GM18868 (cell line): ENCODE measurements around the gene RBM10.

Source experiments
- ATAC-seq: cut with Tn5 transposase; IDR thresholded peaks from one replicate; pipeline ENCODE4 v1.9.1; 2021; ENCODE audit warnings: mild to moderate bottlenecking, moderate library complexity; ENCODE audit not compliant: unreplicated experiment

RBM10 gene

GRCh38 chrX:47197526-47197925, 52.5 kb downstream of the RBM10 start:
- ATAC-seq = no peak

- no peak for ATAC-seq
Observed at GRCh38 chrX:47198026-47198686, 53.1 kb downstream of the RBM10 start.

GRCh38 chrX:47198687-47199080, 53.7 kb downstream of the RBM10 start:
- ATAC-seq = no peak

GRCh38 chrX:47199286-47199685, 54.3 kb downstream of the RBM10 start:
- no peak for ATAC-seq

GRCh38 chrX:47200385-47201150, 55.5 kb downstream of the RBM10 start:
- no peak for ATAC-seq

GRCh38 chrX:47201345-47201944, 56.4 kb downstream of the RBM10 start:
- no peak for ATAC-seq

- ATAC-seq = no peak
Observed at GRCh38 chrX:47202316-47202715, 57.3 kb downstream of the RBM10 start.

GRCh38 chrX:47202877-47203276, 57.9 kb downstream of the RBM10 start:
- no peak for ATAC-seq

GRCh38 chrX:47204970-47205369, 59.9 kb downstream of the RBM10 start:
- no peak for ATAC-seq

- no peak for ATAC-seq
Observed at GRCh38 chrX:47206316-47206715, 61.3 kb downstream of the RBM10 start.

GRCh38 chrX:47208108-47208507, 63.1 kb downstream of the RBM10 start:
- ATAC-seq = no peak

- ATAC-seq = no peak
Observed at GRCh38 chrX:47209508-47210238, 64.7 kb downstream of the RBM10 start.

- ATAC-seq = no peak
Observed at GRCh38 chrX:47210661-47211425, 65.8 kb downstream of the RBM10 start.

GRCh38 chrX:47212381-47213293, 67.6 kb downstream of the RBM10 start:
- no peak for ATAC-seq

- ATAC-seq = no peak
Observed at GRCh38 chrX:47214435-47215077, 69.5 kb downstream of the RBM10 start.

GRCh38 chrX:47215291-47215900, 70.4 kb downstream of the RBM10 start:
- no peak for ATAC-seq

- no peak for ATAC-seq
Observed at GRCh38 chrX:47216393-47216925, 71.4 kb downstream of the RBM10 start.

GRCh38 chrX:47217121-47217851, 72.3 kb downstream of the RBM10 start:
- ATAC-seq = no peak
